Measurements from ENCODE around the gene GSTA2. TPM values are rescaled to one million over a fixed set of nuclear protein-coding genes. Genes with fewer than 3 reads are reported as not detected.

Gene GSTA2
- total and polyA plus RNA-seq, 2 experiments from 2014 or later = 0.11 TPM; not detected in 1

DNA sequence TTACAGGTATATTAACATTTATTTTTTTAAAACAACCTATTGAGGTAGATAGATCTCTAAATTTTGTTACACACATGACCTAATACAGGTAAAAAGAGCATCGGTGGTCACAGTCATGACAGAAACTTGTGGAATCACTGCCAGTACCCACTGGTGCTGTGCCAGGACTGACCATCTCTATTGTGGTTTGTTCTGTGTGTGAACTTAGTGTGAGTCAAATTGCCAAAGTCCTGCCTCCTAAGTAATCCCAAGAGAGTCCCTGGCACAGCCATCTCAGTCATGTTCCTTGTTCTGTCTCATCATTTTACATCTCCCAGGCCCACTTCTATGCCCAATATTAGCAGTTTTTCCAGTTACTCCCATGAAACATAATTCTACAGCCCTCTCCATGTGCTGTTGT lies 21.4 kb downstream of the GSTA2 start:
- TF ChIP-seq EZH2phosphoT487 (IDR thresholded peaks at IDR 0.05; ENCODE audit: insufficient read depth, low read depth) (no peak), EZH2 (IDR thresholded peaks at IDR 0.05; ENCODE audit: insufficient read depth, poor library complexity, severe bottlenecking) (no peak)
- H3K9me2 ChIP-seq (ENCODE audit: insufficient read depth) = no peaks in the 10 kb centered on the region
- H3K27ac ChIP-seq = no peak overlapping the region
- no peaks in the 10 kb centered on the region for H3K9me3 ChIP-seq (ENCODE audit: low read depth)
- H3K36me3 ChIP-seq (ENCODE audit: low read depth) = no peaks in the 10 kb centered on the region
- H3K4me1 ChIP-seq (ENCODE audit: insufficient read depth) = peaks cover 2% of the 10 kb centered on the region
- no peak overlapping the region for H3K9ac ChIP-seq
- no peak overlapping the region for H3K4me2 ChIP-seq (ENCODE audit: unreplicated experiment)
- in situ Hi-C loops (cut with MboI) = no loop called here
- H2AFZ ChIP-seq = no peak overlapping the region
- H3K4me3 ChIP-seq = no peak overlapping the region
- H4K20me1 ChIP-seq (ENCODE audit: insufficient read depth) = no peaks in the 10 kb centered on the region
- H3K27me3 ChIP-seq (replicated peaks; ENCODE audit: insufficient read depth) = no peaks in the 10 kb centered on the region
- peaks cover 2% of the 10 kb centered on the region for H3F3A ChIP-seq (ENCODE audit: insufficient read depth)
- DNase-seq = peak; percentile 55
- 27 to 30% methylated on average over 1 of the region's 1 CpG for WGBS, 2 experiments (ENCODE audit: low coverage in 1 of 2, low lambda C conversion rate in 2 of 2, missing lambda C conversion rate in 2 of 2)
- H3K79me2 ChIP-seq (ENCODE audit: insufficient read depth) = no peaks in the 10 kb centered on the region

GRCh38 chr6:52739627-52740026 lies 23.6 kb downstream of the GSTA2 start:
- H3K9me2 ChIP-seq (ENCODE audit: insufficient read depth) = no peaks in the 10 kb centered on the region
- H3K36me3 ChIP-seq (ENCODE audit: low read depth) = no peaks in the 10 kb centered on the region
- H3K4me1 ChIP-seq (ENCODE audit: insufficient read depth) = no peaks in the 10 kb centered on the region
- WGBS, 2 experiments (ENCODE audit: low coverage in 1 of 2, low lambda C conversion rate in 2 of 2, missing lambda C conversion rate in 2 of 2) = 80 to 86% methylated on average over 3 of the region's 3 CpGs
- no peak for DNase-seq
- H2AFZ ChIP-seq = no peak overlapping the region
- no peak for TF ChIP-seq EZH2phosphoT487 (IDR thresholded peaks at IDR 0.05; ENCODE audit: insufficient read depth, low read depth)
- TF ChIP-seq EZH2 (IDR thresholded peaks at IDR 0.05; ENCODE audit: insufficient read depth, poor library complexity, severe bottlenecking) = no peak
- in situ Hi-C loops (cut with MboI) = no loop called here
- no peaks in the 10 kb centered on the region for H3K9me3 ChIP-seq (ENCODE audit: low read depth)
- H3K4me2 ChIP-seq (ENCODE audit: unreplicated experiment) = no peak overlapping the region
- H3K9ac ChIP-seq = no peak overlapping the region
- no peaks in the 10 kb centered on the region for H3F3A ChIP-seq (ENCODE audit: insufficient read depth)
- H3K27me3 ChIP-seq (replicated peaks; ENCODE audit: insufficient read depth) = no peaks in the 10 kb centered on the region
- no peaks in the 10 kb centered on the region for H4K20me1 ChIP-seq (ENCODE audit: insufficient read depth)
- H3K27ac ChIP-seq = no peak overlapping the region
- H3K4me3 ChIP-seq = no peak overlapping the region
- no peaks in the 10 kb centered on the region for H3K79me2 ChIP-seq (ENCODE audit: insufficient read depth)

GRCh38 chr6:52739134-52739533 lies 24.1 kb downstream of the GSTA2 start:
- no peak for DNase-seq
- in situ Hi-C loops (cut with MboI) = no loop called here
- Histone ChIP-seq H3K36me3 (ENCODE audit: low read depth) (no peaks in the 10 kb centered on the region), H3F3A (ENCODE audit: insufficient read depth) (no peaks in the 10 kb centered on the region), H3K27me3 (replicated peaks; ENCODE audit: insufficient read depth) (no peaks in the 10 kb centered on the region), H3K4me2 (ENCODE audit: unreplicated experiment) (no peak overlapping the region), H3K9me3 (ENCODE audit: low read depth) (no peaks in the 10 kb centered on the region), H4K20me1 (ENCODE audit: insufficient read depth) (no peaks in the 10 kb centered on the region), H3K9me2 (ENCODE audit: insufficient read depth) (no peaks in the 10 kb centered on the region), H3K27ac (no peak overlapping the region), H3K9ac (no peak overlapping the region), H2AFZ (no peak overlapping the region), H3K4me1 (ENCODE audit: insufficient read depth) (no peaks in the 10 kb centered on the region), H3K4me3 (no peak overlapping the region), H3K79me2 (ENCODE audit: insufficient read depth) (no peaks in the 10 kb centered on the region)
- 53 to 67% methylated on average over 2 of the region's 2 CpGs for WGBS, 2 experiments (ENCODE audit: low coverage in 1 of 2, low lambda C conversion rate in 2 of 2, missing lambda C conversion rate in 2 of 2)
- TF ChIP-seq EZH2 (IDR thresholded peaks at IDR 0.05; ENCODE audit: insufficient read depth, poor library complexity, severe bottlenecking) (no peak), EZH2phosphoT487 (IDR thresholded peaks at IDR 0.05; ENCODE audit: insufficient read depth, low read depth) (no peak)

- no peaks in the 10 kb centered on the region for H3K9me2 ChIP-seq (ENCODE audit: insufficient read depth)
- in situ Hi-C loops (cut with MboI) = no loop called here
- no peaks in the 10 kb centered on the region for H3K27me3 ChIP-seq (replicated peaks; ENCODE audit: insufficient read depth)
- H3K4me3 ChIP-seq = no peak overlapping the region
- H3K36me3 ChIP-seq (ENCODE audit: low read depth) = no peaks in the 10 kb centered on the region
- no peaks in the 10 kb centered on the region for H3K9me3 ChIP-seq (ENCODE audit: low read depth)
- no peak overlapping the region for H3K9ac ChIP-seq
- H3K27ac ChIP-seq = no peak overlapping the region
- H3K4me1 ChIP-seq (ENCODE audit: insufficient read depth) = no peaks in the 10 kb centered on the region
- TF ChIP-seq EZH2phosphoT487 (IDR thresholded peaks at IDR 0.05; ENCODE audit: insufficient read depth, low read depth) = no peak
- TF ChIP-seq EZH2 (IDR thresholded peaks at IDR 0.05; ENCODE audit: insufficient read depth, poor library complexity, severe bottlenecking) = no peak
- H3F3A ChIP-seq (ENCODE audit: insufficient read depth) = no peaks in the 10 kb centered on the region
- DNase-seq = no peak
- no peak overlapping the region for H2AFZ ChIP-seq
- H4K20me1 ChIP-seq (ENCODE audit: insufficient read depth) = no peaks in the 10 kb centered on the region
- no peaks in the 10 kb centered on the region for H3K79me2 ChIP-seq (ENCODE audit: insufficient read depth)
- no peak overlapping the region for H3K4me2 ChIP-seq (ENCODE audit: unreplicated experiment)
- WGBS, 2 experiments (ENCODE audit: low coverage in 1 of 2, low lambda C conversion rate in 2 of 2, missing lambda C conversion rate in 2 of 2) = 31 to 53% methylated on average over 1 of the region's 1 CpG
These were observed 27.1 kb downstream of the GSTA2 start for GRCh38 chr6:52736145-52736544.

GRCh38 chr6:52735071-52735470 lies 28.2 kb downstream of the GSTA2 start:
- no peaks in the 10 kb centered on the region for H3F3A ChIP-seq (ENCODE audit: insufficient read depth)
- H4K20me1 ChIP-seq (ENCODE audit: insufficient read depth) = no peaks in the 10 kb centered on the region
- TF ChIP-seq EZH2phosphoT487 (IDR thresholded peaks at IDR 0.05; ENCODE audit: insufficient read depth, low read depth) (no peak), EZH2 (IDR thresholded peaks at IDR 0.05; ENCODE audit: insufficient read depth, poor library complexity, severe bottlenecking) (no peak)
- DNase-seq = no peak
- H3K9ac ChIP-seq = no peak overlapping the region
- no peaks in the 10 kb centered on the region for H3K36me3 ChIP-seq (ENCODE audit: low read depth)
- no peak overlapping the region for H3K4me2 ChIP-seq (ENCODE audit: unreplicated experiment)
- no peaks in the 10 kb centered on the region for H3K4me1 ChIP-seq (ENCODE audit: insufficient read depth)
- in situ Hi-C loops (cut with MboI) = no loop called here
- H3K27me3 ChIP-seq (replicated peaks; ENCODE audit: insufficient read depth) = no peaks in the 10 kb centered on the region
- no peak overlapping the region for H3K4me3 ChIP-seq
- H3K9me2 ChIP-seq (ENCODE audit: insufficient read depth) = no peaks in the 10 kb centered on the region
- 85 to 92% methylated on average over 6 of the region's 6 CpGs for WGBS, 2 experiments (ENCODE audit: low coverage in 1 of 2, low lambda C conversion rate in 2 of 2, missing lambda C conversion rate in 2 of 2)
- no peak overlapping the region for H2AFZ ChIP-seq
- no peaks in the 10 kb centered on the region for H3K9me3 ChIP-seq (ENCODE audit: low read depth)
- no peaks in the 10 kb centered on the region for H3K79me2 ChIP-seq (ENCODE audit: insufficient read depth)
- no peak overlapping the region for H3K27ac ChIP-seq
